Stimulated activated CD8-positive, alpha-beta memory T cell treated with anti-CD3 and anti-CD28 coated beads, Interleukin-7, amount 100 ng/mL, for 4 hours (primary cell): ENCODE measurements around the gene FAM107B.

Experiments used
- DNase-seq, 2 donors: peaks; one replicate each; pipeline ENCODE4 v3.0.0-alpha.2; 2020; ENCODE audit warnings: low read depth in 2 of 2

Gene FAM107B

GRCh38 chr10:14507176-14507575 is 267.5 kb downstream of the FAM107B start:
- no peak for DNase-seq

GRCh38 chr10:14502431-14502830 is 272.3 kb downstream of the FAM107B start:
- no peak for DNase-seq

- DNase-seq = no peak
Measured at GRCh38 chr10:14500172-14500765, 274.4 kb downstream of the FAM107B start.

- DNase-seq = no peak
Measured at GRCh38 chr10:14499601-14499904, 275.1 kb downstream of the FAM107B start.

- DNase-seq = no peak
Measured at GRCh38 chr10:14498326-14498725, 276.4 kb downstream of the FAM107B start.

GRCh38 chr10:14491811-14492210 is 282.9 kb downstream of the FAM107B start:
- no peak for DNase-seq

GRCh38 chr10:14489522-14490177 is 285.0 kb downstream of the FAM107B start:
- no peak for DNase-seq

GRCh38 chr10:14487488-14487883 is 287.2 kb downstream of the FAM107B start:
- no peak for DNase-seq

GRCh38 chr10:14486777-14487487 is 287.8 kb downstream of the FAM107B start:
- no peak for DNase-seq

- no peak for DNase-seq
Measured at GRCh38 chr10:14485986-14486385, 288.7 kb downstream of the FAM107B start.

- no peak for DNase-seq
Measured at GRCh38 chr10:14483417-14483816, 291.3 kb downstream of the FAM107B start.

- DNase-seq = no peak
Measured at GRCh38 chr10:14481752-14482151, 292.9 kb downstream of the FAM107B start.

- DNase-seq = no peak
Measured at GRCh38 chr10:14481014-14481413, 293.7 kb downstream of the FAM107B start.

GRCh38 chr10:14478604-14479003 is 296.1 kb downstream of the FAM107B start:
- no peak for DNase-seq

GRCh38 chr10:14478201-14478600 is 296.5 kb downstream of the FAM107B start:
- no peak for DNase-seq

GRCh38 chr10:14477408-14477710 is 297.3 kb downstream of the FAM107B start:
- DNase-seq = no peak

GRCh38 chr10:14476641-14477407 is 297.9 kb downstream of the FAM107B start:
- DNase-seq = no peak

GRCh38 chr10:14476006-14476405 is 298.7 kb downstream of the FAM107B start:
- no peak for DNase-seq

- no peak for DNase-seq
Measured at GRCh38 chr10:14474656-14475055, 300.0 kb downstream of the FAM107B start.

GRCh38 chr10:14470920-14471319 is 303.8 kb downstream of the FAM107B start:
- DNase-seq = no peak

GRCh38 chr10:14468726-14469125 is 306.0 kb downstream of the FAM107B start:
- no peak for DNase-seq
